ENCODE measurements around the gene ZNF629.
A peak's percentile ranks its signal among the peaks of the same experiment; 100 is the strongest.

Gene ZNF629

GRCh38 chr16:30766206-30766932, 20.6 kb downstream of the ZNF629 start:
- DNase-seq = no peak

GRCh38 chr16:30764816-30765465, 22.1 kb downstream of the ZNF629 start:
- no peak for DNase-seq

DNA sequence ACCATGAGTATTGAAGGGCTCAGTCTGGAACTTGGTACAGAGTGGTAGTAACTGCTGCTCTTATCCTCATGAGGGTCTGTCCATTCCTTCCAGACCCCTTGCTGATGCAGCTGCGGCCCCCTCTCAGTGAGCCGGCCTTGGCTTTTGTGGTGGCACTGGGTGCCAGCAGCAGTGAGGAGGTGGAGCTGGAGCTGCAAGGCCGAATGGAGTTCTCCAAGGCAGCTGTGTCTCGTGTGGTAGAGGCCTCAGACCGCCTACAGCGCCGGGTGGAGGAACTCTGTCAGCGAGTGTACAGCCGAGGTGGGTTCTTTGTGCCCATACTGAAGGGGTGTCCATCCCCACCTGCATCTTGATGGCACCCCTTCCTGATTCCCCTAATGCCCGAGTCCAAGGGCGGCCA, 22.9 kb downstream of the ZNF629 start:
- no peak for DNase-seq

DNA sequence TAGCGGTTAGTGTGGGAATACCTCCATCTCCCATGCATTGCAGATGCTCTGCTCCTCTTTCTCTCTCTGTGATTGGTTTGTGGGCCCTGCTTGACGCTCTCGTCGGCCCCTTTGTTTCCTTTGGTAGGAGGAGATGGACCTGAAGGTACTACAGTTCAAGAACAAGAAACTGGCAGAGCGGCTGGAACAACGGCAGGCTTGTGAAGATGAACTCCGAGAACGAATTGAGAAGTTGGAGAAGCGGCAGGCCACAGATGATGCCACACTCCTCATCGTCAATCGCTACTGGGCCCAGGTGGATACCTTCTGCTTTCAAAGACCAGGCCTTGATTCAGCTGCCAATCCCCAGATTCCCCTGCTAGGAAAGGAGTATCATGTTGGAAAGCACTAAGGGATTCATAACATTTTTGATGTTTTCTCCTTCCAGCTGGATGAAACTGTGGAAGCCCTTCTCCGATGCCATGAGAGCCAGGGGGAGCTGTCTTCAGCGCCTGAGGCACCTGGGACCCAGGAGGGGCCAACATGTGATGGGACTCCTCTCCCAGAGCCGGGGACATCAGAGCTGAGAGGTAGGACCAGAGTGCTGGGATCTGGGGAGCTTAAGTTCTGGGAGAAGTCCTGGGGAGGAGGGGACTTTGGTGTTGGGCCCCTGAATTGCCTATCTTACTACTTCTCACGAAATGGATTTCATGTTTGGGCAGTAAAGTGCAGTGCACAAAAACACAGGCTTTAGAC, 23.8 kb downstream of the ZNF629 start:
- DNase-seq = no peak

DNA sequence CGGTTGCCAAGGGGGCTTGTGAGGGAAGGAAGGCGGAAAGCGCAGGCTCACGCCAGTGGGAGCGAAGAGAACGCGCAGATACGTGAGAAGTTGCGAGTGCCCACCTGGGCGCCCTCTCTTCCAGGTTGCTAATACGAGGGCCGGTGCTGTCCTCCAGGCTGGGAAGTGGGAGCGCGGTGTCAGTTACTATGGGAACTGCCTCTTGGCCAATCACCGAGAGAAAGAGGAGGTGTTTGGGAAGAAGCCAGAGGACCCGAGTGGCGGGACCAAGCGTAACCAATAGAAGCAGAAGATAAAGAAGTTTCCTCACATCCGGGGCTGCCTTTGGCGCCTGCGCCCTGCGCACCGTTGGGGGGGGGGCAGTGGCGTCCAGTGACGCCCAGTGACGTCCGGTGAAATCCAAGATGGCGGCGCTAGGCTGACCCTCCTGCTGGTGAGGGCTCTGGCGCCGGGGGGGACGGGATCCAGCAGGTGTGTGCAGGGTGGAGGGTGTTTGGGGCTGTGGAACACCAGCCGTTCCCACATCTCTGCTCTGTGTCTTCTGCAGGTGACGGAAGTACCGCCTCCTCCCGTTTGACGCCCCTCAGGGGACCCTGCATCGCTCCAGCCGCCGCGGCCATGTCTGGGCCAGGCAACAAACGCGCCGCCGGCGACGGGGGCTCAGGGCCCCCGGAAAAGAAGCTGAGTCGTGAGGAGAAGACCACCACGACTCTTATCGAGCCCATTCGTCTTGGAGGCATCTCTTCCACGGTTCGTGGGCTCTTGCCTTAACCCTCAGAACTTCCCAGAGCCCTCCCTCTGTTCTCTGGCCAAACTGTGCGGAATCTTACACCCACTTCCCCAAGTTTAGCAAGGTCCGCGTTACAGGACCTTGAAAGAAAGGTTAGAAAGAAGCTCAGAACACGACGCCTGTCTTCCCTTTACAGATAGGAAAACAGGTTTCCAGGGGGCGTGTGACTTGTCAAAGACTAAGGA, 24.8 kb downstream of the ZNF629 start, which contains the start of the genes CFAP119 and RNF40:
Gene CFAP119 (minus strand): TSS at position 135 of the 975 bp plus-strand sequence. CDS start 314 bp downstream, outside the sequence.
Gene RNF40 (plus strand): TSS at position 395 of the 975 bp plus-strand sequence. CDS start 224 bp downstream, at position 619.
- DNase-seq = peak; percentile 98

- peak; percentile 50 for DNase-seq
These were observed 25.5 kb downstream of the ZNF629 start for GRCh38 chr16:30761427-30761927.

DNA sequence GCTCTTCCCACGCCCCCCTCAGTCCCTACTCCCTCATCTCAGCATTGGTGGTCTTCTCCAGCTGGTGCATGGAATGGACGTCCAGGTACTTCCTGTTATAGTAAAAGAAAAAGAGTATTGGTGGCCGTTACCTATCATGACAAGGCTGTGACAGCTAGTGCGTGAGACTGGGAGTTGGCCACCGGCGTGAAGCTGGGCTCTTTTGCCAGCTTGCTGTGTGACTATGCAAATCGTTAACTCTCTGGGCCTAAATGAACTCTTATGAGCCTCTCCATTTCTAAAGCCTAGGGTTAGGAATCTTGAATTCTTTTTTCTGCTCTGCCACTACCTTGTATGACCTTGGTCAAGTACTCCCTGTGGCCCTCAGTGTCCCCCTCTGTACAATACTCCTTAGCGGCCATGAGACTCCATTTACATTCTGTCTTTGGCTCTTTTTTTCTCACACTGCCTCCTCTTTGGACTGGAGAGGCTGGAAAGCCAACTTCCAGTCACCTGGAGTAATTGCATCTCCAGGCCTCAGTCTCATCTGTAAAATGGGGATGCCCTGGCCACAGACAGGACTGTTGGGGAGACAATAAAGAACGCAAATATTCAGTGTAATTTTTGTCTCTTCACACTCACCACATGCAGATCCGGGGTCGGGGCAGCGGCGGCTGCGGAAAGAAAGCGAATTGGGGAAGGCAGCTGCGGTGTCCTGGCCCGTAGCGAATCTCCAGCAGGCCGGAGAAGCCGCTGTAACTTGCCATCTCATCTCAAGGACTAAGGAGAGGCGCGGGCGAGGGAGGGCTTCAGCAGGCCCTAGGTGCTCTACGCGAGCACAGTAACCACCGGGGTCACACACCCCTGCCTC, 26.2 kb downstream of the ZNF629 start:
- DNase-seq = no peak

DNA sequence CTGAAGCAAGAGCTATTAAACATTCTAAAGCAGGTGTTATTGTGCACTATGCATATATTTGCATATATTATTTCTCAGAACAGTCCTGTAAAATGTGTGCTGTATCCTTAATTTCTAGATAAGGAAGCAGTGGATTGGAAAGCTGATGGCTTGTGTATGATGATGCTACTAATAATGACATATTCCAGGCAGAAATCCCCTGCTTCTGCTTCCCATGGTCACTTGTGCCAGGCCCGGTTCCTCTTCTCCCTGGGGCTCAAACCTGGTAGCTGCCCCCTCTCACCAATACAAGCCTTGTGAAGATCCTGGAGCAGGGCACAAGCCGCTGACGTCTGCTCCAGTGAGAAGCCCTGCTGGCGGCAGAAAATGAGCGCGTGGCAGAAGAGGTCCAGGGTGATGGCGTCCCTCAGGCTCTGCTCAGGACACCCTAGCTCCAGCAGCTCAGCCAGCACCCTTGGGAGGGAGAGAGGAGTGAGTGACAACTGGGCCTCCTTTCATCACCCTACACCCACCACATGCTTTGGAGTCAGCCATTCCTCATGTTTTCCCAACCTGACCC, 26.9 kb downstream of the ZNF629 start:
- DNase-seq = no peak

DNA sequence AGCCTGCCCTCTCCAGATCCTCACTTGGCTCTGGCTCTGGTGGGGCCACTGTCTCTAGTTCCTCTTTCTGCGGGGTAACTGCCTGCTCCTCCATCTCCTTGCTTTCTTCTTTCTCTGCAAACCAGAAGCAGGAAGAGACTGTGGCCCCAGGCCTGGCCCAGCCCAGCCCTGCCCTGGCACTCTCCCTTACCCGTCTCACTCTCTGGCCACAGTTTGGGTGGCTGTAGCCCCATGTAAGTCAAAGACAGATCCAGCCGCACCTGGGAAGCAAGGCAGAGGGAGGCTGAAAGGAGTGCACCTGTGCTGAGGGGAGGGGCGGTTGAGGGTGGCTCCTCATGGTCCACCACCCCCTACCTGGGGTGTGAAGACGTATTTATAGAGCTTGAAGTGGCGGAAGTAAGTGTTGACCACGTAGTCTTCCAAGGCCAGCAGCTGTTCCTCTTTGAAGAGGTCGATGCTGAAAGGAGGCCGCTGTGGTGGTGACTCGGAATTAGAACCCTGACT, 28.0 kb downstream of the ZNF629 start:
- DNase-seq = no peak

- DNase-seq = no peak
These were observed 29.7 kb downstream of the ZNF629 start for GRCh38 chr16:30757316-30757715.

GRCh38 chr16:30756781-30757100, 30.3 kb downstream of the ZNF629 start:
- DNase-seq = no peak

DNA sequence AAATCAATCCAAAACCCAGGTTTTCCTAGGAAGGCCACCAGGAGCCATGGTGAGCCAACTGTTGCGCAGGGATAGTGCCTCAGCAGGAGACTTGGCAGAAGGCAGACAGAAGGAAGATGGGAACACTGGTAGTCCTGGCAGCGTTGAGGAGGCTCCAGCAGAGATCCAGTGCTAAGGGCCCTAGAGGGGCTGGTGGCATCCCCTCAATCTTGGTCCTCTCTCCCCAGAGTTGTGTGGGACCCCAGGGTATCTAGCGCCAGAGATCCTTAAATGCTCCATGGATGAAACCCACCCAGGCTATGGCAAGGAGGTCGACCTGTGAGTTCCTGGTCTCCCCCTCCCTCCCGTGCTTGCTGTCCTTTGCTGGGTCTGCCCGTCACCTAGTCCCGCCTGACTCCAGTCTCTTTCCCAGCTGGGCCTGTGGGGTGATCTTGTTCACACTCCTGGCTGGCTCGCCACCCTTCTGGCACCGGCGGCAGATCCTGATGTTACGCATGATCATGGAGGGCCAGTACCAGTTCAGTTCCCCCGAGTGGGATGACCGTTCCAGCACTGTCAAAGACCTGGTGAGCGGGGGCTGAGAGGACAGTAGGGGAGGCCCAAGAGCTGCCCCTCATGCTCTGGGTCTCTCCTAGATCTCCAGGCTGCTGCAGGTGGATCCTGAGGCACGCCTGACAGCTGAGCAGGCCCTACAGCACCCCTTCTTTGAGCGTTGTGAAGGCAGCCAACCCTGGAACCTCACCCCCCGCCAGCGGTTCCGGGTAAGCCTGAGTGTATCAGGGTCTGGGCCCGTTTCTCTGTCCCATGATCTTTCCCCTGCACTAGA, 30.8 kb downstream of the ZNF629 start:
- DNase-seq = no peak

- DNase-seq = no peak
These were observed 33.4 kb downstream of the ZNF629 start for GRCh38 chr16:30753596-30753995.

DNA sequence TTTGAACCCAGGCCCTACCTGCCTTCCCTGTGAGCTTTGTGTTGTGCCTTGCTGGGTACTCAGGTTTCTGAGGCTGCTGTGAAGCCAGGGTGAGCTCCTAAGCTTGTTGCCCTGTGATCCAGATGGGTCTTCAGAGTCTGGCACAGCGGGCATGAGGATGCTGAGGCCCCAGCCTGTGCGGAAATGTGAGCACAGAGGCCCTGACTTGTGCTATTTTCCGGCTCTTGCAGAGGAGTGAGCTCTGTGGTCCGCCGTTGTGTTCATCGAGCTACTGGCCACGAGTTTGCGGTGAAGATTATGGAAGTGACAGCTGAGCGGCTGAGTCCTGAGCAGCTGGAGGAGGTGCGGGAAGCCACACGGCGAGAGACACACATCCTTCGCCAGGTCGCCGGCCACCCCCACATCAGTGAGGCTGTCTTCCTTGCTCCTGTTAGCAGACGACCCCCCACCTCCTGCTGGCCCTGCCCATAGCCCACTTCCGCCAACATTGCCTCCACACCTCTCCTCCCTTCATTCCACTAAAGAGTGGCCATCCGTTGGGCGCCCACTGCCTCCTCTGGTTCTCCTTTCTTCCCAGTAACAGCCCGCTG, 36.0 kb downstream of the ZNF629 start:
- DNase-seq = no peak

DNA sequence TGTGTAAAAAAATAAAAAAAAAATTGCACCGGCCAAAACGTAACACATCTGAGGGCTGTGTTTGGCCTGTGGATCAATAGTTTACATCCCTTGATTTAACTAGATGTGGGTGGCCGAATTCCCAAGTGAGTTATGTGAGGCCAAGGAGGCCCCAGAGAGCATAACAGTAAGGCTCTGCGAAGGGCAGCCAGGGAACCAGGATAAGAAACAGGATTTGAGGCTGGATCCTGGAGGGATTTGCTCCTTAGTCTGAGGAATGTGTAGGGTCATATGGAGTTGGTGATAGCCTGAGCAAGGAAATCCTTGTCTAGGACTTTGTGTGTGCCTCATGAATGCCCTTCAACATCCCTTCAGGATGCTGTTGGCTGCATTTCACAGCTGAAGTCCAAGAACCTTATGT, 36.8 kb downstream of the ZNF629 start:
- no peak for DNase-seq

- DNase-seq = peak; percentile 56
These were observed 38.2 kb downstream of the ZNF629 start for GRCh38 chr16:30748634-30749445.

GRCh38 chr16:30747799-30748633, 39.0 kb downstream of the ZNF629 start, which contains the start of gene PHKG2:
Gene PHKG2, plus strand, starts transcription at chr16:30748425. Its CDS starts 396 bp downstream, at chr16:30748821.
- DNase-seq = peak; percentile 99

Data from EL (cell line).